ENCODE results near the gene SYAP1.
A peak's percentile ranks its signal among the peaks of the same experiment; 100 is the strongest.

Gene SYAP1

DNA sequence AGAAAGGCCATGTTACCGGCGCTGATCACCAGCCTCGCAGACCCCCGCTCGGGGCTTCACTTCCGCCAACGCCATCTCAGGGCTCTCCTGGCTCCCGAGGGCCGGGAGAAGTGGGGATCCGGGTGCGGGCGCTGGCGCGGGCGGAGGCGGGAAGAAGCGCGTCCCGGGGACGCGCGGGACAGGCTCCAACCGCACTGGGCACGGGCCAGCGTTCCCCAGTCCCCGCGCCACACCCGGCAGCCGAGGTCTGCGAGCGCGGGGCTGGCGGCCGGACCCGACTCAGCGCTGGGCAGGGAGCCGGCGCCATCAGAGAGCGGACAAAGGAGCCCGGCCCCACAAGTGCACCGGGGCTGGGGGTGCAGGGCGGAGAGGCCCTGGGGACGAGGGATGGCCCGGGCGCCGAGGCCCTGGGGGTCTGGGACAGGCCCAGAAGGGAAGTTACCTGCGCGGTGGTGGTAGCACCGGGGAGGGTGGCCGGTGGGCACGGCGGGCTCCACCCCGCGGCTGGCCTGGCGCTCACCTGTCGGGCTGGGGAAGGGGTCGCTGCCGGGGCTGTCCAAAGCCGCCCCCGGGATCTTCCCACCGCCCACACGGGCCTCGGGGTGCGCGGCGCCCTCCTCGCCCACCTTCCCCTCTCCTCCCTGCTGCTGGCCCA is 7.4 kb upstream of the SYAP1 start:
- TF ChIP-seq TCF12 (IDR thresholded peaks at IDR 0.05; ENCODE audit: low read depth) (no peak), ZBTB7A (IDR thresholded peaks at IDR 0.05; ENCODE audit: low read depth) (peak; percentile 75; the same call in 1 of the 2 replicates)

DNA sequence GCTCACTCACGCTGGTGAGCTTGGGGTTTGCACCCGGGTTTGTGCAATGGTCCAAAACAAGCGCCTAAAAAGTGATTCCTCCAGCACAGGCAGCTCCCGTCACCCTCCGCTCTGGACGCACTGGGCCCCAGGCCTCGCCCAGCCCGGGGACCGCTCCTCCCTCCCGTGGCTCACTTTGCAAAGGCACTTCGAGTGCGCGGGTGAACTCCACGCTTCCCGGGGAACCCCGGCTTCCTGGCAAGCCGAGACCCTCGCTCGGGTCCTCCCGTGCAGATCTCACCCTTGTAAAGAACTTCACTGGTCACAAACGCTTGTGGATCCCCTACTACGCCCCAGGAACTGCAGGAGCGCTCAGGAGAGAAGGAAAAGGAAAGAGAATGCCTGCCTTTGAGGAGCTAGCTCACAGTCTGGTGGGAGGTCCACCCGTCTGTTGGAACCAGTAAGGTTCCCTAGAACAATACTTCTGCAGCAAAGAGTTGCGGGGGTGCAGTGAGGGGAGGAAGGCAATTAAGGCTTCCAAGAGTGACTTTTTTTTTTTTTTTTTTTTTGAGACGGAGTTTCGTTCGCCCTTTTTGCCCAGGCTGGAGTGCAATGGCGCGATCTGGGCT is 6.8 kb upstream of the SYAP1 start, which contains the start of gene CTPS2:
TSS of gene CTPS2 (minus strand) at position 122 of the 608 bp plus-strand sequence. CDS start 9,767 bp downstream, outside the sequence.
- TF ChIP-seq, protein P1, sequence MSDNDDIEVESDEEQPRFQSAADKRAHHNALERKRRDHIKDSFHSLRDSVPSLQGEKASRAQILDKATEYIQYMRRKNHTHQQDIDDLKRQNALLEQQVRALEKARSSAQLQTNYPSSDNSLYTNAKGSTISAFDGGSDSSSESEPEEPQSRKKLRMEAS (IDR thresholded peaks at IDR 0.05) = peak; percentile 52; the same call in 1 of the 2 replicates
- no peak for TF ChIP-seq TCF12 (IDR thresholded peaks at IDR 0.05; ENCODE audit: low read depth)
- TF ChIP-seq YY1 (IDR thresholded peaks at IDR 0.05; ENCODE audit: low read depth) = 0 out of 2 replicates have a peak, but pooled peaks have one; percentile 19
- peak; percentile 73 for TF ChIP-seq TAF1 (IDR thresholded peaks at IDR 0.05; ENCODE audit: low read depth)
- TF ChIP-seq FOXM1 (IDR thresholded peaks at IDR 0.05; ENCODE audit: borderline replicate concordance, low read depth) = no peak

DNA sequence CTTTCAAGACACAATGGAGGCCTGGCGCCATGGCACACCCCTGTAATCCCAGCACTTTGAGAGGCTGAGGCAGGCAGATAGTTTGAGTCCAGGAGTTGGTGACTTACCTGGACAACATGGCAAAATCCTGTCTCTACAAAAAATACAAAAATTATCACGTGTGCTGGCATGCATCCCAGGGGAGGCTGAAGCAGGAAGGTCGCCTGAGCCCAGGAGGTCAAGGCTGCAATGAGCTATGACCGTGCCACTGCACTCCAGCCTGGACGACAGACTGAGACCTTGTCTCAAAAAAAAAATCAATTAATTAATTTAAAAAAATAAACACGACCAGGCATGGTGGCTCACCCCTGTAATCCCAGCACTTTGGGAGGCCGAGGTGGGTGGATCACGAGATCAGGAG is 4.9 kb upstream of the SYAP1 start:
- no peak for TF ChIP-seq ZBTB7A (IDR thresholded peaks at IDR 0.05; ENCODE audit: low read depth)
- no peak for TF ChIP-seq CEBPB (IDR thresholded peaks at IDR 0.05)
- TF ChIP-seq YY1 (IDR thresholded peaks at IDR 0.05; ENCODE audit: low read depth) = no peak
- TF ChIP-seq, protein P1 (IDR thresholded peaks at IDR 0.05) = no peak
- no peak for TF ChIP-seq TCF12 (IDR thresholded peaks at IDR 0.05; ENCODE audit: low read depth)
- TF ChIP-seq TEAD4 (IDR thresholded peaks at IDR 0.05) = no peak
- no peak for TF ChIP-seq EP300 (IDR thresholded peaks at IDR 0.05; ENCODE audit: borderline replicate concordance)
- TF ChIP-seq RAD21 (IDR thresholded peaks at IDR 0.05; ENCODE audit: low read depth) = no peak
- TF ChIP-seq NFIC (IDR thresholded peaks at IDR 0.05) = no peak
- no peak for TF ChIP-seq FOXM1 (IDR thresholded peaks at IDR 0.05; ENCODE audit: borderline replicate concordance, low read depth)
- TF ChIP-seq EGR1 (IDR thresholded peaks at IDR 0.05) = no peak
- TF ChIP-seq TAF1 (IDR thresholded peaks at IDR 0.05; ENCODE audit: low read depth) = no peak
- TF ChIP-seq, protein P2, sequence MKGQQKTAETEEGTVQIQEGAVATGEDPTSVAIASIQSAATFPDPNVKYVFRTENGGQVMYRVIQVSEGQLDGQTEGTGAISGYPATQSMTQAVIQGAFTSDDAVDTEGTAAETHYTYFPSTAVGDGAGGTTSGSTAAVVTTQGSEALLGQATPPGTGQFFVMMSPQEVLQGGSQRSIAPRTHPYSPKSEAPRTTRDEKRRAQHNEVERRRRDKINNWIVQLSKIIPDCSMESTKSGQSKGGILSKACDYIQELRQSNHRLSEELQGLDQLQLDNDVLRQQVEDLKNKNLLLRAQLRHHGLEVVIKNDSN (IDR thresholded peaks at IDR 0.05) = no peak
- TF ChIP-seq, protein P3, sequence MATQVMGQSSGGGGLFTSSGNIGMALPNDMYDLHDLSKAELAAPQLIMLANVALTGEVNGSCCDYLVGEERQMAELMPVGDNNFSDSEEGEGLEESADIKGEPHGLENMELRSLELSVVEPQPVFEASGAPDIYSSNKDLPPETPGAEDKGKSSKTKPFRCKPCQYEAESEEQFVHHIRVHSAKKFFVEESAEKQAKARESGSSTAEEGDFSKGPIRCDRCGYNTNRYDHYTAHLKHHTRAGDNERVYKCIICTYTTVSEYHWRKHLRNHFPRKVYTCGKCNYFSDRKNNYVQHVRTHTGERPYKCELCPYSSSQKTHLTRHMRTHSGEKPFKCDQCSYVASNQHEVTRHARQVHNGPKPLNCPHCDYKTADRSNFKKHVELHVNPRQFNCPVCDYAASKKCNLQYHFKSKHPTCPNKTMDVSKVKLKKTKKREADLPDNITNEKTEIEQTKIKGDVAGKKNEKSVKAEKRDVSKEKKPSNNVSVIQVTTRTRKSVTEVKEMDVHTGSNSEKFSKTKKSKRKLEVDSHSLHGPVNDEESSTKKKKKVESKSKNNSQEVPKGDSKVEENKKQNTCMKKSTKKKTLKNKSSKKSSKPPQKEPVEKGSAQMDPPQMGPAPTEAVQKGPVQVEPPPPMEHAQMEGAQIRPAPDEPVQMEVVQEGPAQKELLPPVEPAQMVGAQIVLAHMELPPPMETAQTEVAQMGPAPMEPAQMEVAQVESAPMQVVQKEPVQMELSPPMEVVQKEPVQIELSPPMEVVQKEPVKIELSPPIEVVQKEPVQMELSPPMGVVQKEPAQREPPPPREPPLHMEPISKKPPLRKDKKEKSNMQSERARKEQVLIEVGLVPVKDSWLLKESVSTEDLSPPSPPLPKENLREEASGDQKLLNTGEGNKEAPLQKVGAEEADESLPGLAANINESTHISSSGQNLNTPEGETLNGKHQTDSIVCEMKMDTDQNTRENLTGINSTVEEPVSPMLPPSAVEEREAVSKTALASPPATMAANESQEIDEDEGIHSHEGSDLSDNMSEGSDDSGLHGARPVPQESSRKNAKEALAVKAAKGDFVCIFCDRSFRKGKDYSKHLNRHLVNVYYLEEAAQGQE (IDR thresholded peaks at IDR 0.05; ENCODE audit: low read depth) = no peak

DNA sequence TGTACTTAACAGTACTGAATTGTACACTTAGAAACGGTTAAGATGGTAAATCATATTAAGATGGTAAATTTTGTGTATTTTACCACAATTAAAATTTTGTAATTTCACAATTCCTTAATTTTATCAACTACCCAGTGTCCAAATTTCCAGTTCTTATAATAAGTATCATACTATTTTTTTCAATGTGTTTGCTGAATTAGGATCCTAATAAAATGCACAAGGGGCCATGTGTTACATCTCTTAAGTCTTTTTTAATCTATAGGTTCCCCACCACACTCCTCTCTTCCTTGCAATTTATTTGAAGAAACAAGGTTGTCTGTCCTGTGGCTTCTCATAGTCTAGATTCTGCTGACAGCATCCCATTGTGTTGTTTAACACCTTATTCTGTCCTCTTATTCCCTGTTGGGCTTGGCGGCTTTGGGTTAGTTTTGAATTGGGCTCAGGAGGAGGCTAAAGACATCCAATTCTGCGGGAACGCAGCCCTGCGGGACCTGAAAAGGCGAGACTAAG is 533 bp upstream of the SYAP1 start:
- no peak for TF ChIP-seq TCF12 (IDR thresholded peaks at IDR 0.05; ENCODE audit: low read depth)
- no peak for TF ChIP-seq EGR1 (IDR thresholded peaks at IDR 0.05)
- no peak for TF ChIP-seq EP300 (IDR thresholded peaks at IDR 0.05; ENCODE audit: borderline replicate concordance)

DNA sequence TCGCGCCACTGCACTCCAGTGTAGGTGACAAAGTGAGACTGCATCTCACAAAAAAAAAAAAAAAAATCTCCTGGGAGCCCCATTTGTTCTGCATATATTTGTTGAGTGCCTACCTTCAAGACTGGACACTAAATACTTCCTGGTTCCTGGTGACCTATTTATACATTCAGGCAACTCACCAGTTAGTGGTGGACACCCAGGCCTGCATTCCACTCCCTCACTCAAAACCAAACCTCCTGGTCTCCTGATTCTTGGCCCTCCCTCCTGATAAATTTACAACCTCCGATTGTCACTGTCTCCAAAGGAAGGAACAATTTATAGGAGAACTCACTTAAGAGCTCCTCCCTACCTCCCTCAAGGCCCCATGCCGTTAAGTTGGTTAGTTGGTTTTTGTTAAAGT is 3.1 kb downstream of the SYAP1 start:
- no peak for TF ChIP-seq YY1 (IDR thresholded peaks at IDR 0.05; ENCODE audit: low read depth)
- TF ChIP-seq, protein P2 (IDR thresholded peaks at IDR 0.05) = no peak
- TF ChIP-seq RAD21 (IDR thresholded peaks at IDR 0.05; ENCODE audit: low read depth) = no peak
- no peak for TF ChIP-seq EP300 (IDR thresholded peaks at IDR 0.05; ENCODE audit: borderline replicate concordance)
- no peak for TF ChIP-seq TCF12 (IDR thresholded peaks at IDR 0.05; ENCODE audit: low read depth)
- no peak for TF ChIP-seq ZBTB7A (IDR thresholded peaks at IDR 0.05; ENCODE audit: low read depth)
- TF ChIP-seq, protein P3 (IDR thresholded peaks at IDR 0.05; ENCODE audit: low read depth) = no peak
- no peak for TF ChIP-seq TAF1 (IDR thresholded peaks at IDR 0.05; ENCODE audit: low read depth)
- no peak for TF ChIP-seq TEAD4 (IDR thresholded peaks at IDR 0.05)
- no peak for TF ChIP-seq EGR1 (IDR thresholded peaks at IDR 0.05)
- no peak for TF ChIP-seq CREB1 (IDR thresholded peaks at IDR 0.05; ENCODE audit: low read depth)
- TF ChIP-seq, protein P1 (IDR thresholded peaks at IDR 0.05) = no peak
- no peak for TF ChIP-seq FOXM1 (IDR thresholded peaks at IDR 0.05; ENCODE audit: borderline replicate concordance, low read depth)
- TF ChIP-seq NFIC (IDR thresholded peaks at IDR 0.05) = no peak
- TF ChIP-seq CEBPB (IDR thresholded peaks at IDR 0.05) = no peak

All from Ishikawa (cell line).